ENCODE data around the gene TBR1.

GRCh38 chr2:161432107-161432506 lies 16.0 kb downstream of the TBR1 start:
- TF ChIP-seq CTCF (IDR thresholded peaks at IDR 0.05; ENCODE audit: low read depth, low read length) (no peak), EZH2phosphoT487 (IDR thresholded peaks at IDR 0.05; ENCODE audit: low read depth) (no peak)
